Bone marrow (tissue), 2 donors: ENCODE results near the gene BMPR1B.

Experiments used
- DNase-seq, 2 donors: peaks; one replicate each; lab custom pipeline; 2025; lab: John Stamatoyannopoulos, UW

BMPR1B gene

DNA sequence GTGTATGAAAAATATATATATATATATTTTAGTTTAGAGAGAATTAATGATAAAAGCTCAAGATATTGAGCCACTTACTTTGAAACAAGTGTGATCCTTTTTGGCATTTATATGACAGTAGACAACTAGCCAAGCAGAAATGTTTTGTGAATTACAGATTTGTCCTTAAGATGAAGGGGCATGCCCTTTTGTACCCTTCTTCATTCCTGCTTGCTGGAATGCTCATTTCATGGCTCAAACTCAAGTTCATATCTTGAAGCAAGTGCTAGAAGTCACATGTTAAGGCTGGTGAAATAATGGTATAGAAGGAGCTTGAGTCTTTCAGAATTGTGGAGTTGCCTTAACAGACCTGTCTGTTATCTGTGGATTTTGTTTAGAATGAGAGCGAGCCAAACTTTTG, 203.0 kb downstream of the BMPR1B start:
- DNase-seq, result no peak

DNA sequence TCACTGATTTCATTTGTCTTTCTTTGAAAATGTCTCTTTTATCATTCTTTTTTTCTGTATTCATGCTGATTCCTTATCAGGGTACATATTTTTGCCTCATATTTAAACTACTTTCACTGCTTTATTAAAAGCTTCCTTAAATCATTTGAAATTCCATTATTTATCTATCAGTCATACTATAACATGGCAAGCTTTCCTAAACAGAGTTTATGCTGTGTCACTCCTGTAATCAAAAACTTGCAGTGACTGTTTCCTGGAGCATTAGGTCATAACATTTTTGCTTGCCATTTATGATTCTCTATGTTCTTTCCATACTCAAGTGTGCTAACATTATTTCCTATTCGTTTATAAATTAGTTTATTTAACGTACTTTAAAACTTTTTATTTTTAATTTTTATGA, 203.7 kb downstream of the BMPR1B start:
- no peak for DNase-seq

GRCh38 chr4:94962484-94962883, 204.7 kb downstream of the BMPR1B start:
- DNase-seq, result no peak

- no peak for DNase-seq
Measured at GRCh38 chr4:94965852-94966251, 208.1 kb downstream of the BMPR1B start.

DNA sequence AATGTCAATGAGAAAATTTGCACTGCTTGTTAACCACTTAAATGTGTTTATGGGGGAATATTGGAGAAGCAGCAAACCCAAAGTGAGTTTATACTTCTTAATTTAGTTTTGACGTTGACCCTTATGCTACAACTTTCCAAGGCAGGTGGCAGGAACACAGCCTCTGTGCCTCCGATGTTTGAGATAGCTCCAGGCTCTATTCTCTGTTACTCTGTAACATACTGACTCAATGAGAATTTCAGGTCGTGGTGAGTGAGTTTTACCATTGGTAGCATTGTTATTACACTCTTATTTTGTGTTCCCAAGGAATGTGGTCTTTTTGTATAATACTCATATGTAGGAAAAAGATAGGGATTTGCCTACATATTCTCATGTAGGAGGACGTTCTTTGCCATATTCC, 210.7 kb downstream of the BMPR1B start:
- no peak for DNase-seq

- DNase-seq, result no peak
Measured at GRCh38 chr4:94970650-94971049, 212.9 kb downstream of the BMPR1B start.

- no peak for DNase-seq
Measured at GRCh38 chr4:94974773-94975172, 217.0 kb downstream of the BMPR1B start.

GRCh38 chr4:94976371-94977011, 218.7 kb downstream of the BMPR1B start:
- DNase-seq, result no peak

- no peak for DNase-seq
Measured at GRCh38 chr4:94978904-94979303, 221.1 kb downstream of the BMPR1B start.

GRCh38 chr4:94979621-94980020, 221.9 kb downstream of the BMPR1B start:
- DNase-seq, result no peak

- DNase-seq, result no peak
Measured at GRCh38 chr4:94995684-94996394, 238.1 kb downstream of the BMPR1B start.

DNA sequence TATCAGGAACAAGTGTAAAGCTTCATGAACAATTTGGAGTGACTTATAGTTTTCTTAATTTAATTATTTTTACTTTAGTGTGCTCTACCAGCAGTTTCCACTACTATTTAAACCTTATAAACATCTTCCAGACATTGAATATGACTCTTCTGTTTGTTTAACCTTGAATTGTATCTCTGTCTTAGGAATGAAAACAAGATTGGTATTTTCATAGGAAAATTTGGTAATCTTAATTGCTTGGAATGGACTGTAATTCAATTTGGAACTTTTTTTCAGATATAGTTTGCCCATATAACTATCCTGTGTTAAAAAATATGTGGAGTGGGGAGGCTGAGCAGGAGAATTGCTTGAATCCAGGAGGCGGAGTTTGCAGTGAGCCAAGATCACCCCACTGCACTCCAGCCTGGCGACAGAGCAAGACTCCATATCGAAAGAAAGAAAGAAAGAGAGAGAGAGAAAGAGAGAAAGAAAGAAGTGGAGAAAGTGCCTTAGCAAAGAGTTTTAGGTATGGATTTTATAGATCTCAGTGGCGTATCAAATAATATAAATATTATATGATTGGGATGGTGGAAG, 242.4 kb downstream of the BMPR1B start:
- no peak for DNase-seq

GRCh38 chr4:95004912-95005311, 247.2 kb downstream of the BMPR1B start:
- DNase-seq, result no peak

- DNase-seq, result no peak
Measured at GRCh38 chr4:95007998-95008397, 250.2 kb downstream of the BMPR1B start.

DNA sequence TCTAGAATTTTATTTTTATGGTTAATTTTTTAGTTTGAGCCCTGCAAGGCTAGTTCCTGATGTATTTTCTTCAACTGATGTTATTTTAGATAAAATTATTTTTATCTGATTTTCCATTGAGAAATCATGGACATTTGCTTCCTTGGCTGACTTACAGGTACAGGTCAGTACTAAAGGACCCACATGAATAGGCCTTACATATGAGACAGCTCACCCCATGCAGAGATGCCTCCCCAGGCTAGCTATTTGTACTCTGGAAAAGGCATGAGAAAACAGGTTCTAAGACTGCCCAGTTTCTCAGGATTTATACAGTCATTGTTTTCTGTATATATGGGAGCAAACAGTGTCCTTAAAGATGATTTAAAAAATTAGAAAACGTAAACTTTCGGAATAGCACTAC, 255.5 kb downstream of the BMPR1B start:
- DNase-seq, result no peak

DNA sequence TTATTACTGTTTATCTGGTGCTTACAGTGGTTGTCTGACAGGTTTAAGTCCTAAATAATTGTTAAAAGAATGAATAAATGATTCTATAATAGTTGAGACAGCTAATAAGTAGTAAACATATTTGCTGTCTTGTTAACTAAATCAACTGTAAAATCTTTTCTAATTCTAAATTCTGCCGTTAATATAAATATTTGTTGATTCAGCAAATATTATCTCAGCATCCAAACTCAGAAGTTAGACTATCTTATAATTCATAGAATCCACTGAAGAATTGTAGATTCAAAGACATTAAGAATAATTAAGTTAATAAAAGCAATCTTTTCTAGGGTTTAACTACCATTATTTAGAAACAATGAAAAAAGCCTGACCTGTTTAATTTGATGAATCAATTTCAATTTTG, 256.3 kb downstream of the BMPR1B start:
- no peak for DNase-seq

- DNase-seq, result no peak
Measured at GRCh38 chr4:95017305-95018064, 259.7 kb downstream of the BMPR1B start.

GRCh38 chr4:95018785-95019184, 261.0 kb downstream of the BMPR1B start:
- DNase-seq, result no peak

- DNase-seq, result no peak
Measured at GRCh38 chr4:95020521-95020920, 262.8 kb downstream of the BMPR1B start.

DNA sequence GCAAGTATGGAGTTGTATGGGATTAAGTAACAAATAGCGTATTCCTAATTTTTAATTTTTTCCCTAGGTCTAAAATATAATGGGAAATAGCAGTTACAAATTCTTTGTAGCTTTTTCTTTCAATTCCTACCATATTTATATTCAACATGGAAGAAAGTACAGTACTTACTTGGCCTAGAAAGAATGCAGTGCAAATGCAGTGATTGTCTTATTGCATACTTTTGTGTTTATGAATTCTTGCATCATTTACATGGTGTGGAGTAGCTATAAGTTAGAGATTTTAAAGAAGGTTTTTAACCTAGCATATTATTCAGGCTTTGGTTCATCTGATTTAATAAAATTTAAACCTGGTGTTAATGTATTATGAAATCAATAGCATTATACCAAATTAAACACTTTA, 263.3 kb downstream of the BMPR1B start:
- no peak for DNase-seq

DNA sequence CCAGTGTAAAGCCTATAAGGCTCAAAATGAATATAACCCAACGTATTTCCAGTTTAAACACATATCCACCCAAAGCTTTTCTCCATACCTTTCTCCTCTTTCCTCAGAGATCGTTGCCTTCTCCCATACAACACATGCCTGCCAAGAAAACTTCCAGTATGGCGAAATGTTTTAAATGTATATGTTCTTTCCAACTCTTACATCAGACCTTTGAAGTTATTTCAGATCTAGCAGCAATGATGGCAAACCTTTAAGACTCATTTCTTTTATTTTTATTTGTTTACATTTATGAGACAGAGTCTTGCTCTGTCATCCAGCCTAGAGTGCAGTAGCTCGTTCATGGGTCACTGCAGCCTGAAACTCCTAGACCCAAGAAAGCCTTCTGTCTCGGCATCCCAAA, 265.4 kb downstream of the BMPR1B start:
- DNase-seq, result no peak

DNA sequence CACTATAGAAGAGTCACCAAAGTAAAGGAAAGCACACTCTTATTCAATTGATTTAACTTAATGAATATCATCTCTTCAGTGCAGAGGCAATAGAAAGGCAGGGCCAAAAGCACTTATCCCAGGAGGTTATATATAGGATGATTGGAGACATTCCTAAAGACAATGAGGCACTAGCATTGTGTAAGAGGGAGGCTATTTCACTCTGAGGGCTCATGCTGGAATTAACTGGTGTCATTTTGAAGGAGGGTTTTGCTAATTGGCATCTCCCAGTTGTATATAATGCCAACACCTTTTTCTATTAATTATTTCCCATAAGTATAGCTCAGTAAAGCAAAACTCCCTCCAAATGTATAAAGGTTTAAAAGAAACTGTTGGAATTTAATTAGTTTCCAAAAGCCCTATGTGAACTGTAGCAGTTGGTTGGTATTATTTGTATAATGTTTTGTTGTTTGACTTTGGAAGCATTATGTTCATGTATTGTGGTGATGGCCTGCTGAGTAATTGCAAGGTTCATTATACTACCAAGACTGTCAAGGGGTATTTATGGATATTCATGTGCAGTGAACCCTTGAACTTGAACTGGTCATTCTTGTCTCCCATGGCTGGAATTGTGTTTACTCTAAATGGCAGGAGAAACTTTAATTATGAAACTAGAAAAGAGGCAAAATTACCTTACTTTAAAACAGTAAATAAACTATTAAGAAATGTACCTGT, 270.3 kb downstream of the BMPR1B start:
- no peak for DNase-seq
